ES-I3 (cell line): ENCODE results near the gene HACD2.

Source experiments
- H3K36me3 ChIP-seq: 2 replicates; pipeline ENCODE4 v1.6.1; 2013; ENCODE audit warnings: mild to moderate bottlenecking, low read length, control low read depth, moderate library complexity; ENCODE audit not compliant: insufficient read depth
- H3K4me1 ChIP-seq: 2 replicates; pipeline ENCODE4 v1.6.1; 2013; ENCODE audit warnings: mild to moderate bottlenecking, control low read depth, low read length; ENCODE audit not compliant: insufficient read depth
- H3K9ac ChIP-seq: 2 replicates; pipeline ENCODE4 v1.6.1; 2013; ENCODE audit warnings: low read depth, mild to moderate bottlenecking, low read length, moderate library complexity
- H3K9me3 ChIP-seq: 2 replicates; pipeline ENCODE4 v1.6.1; 2013; ENCODE audit warnings: mild to moderate bottlenecking, low read length, moderate library complexity; ENCODE audit not compliant: control insufficient read depth, insufficient read depth

HACD2 gene

GRCh38 chr3:123536153-123536895 is 48.5 kb downstream of the HACD2 start:
- H3K9ac ChIP-seq = no peak overlapping the region
- H3K36me3 ChIP-seq = no peaks in the 10 kb centered on the region
- no peaks in the 10 kb centered on the region for H3K4me1 ChIP-seq
- no peaks in the 10 kb centered on the region for H3K9me3 ChIP-seq

GRCh38 chr3:123535580-123535979 is 49.3 kb downstream of the HACD2 start:
- Histone ChIP-seq H3K4me1 (no peaks in the 10 kb centered on the region), H3K9ac (no peak overlapping the region), H3K9me3 (no peaks in the 10 kb centered on the region), H3K36me3 (no peaks in the 10 kb centered on the region)

- Histone ChIP-seq H3K9me3 (no peaks in the 10 kb centered on the region), H3K9ac (no peak overlapping the region), H3K4me1 (no peaks in the 10 kb centered on the region), H3K36me3 (no peaks in the 10 kb centered on the region)
Measured at GRCh38 chr3:123534264-123534663, 50.6 kb downstream of the HACD2 start.

- Histone ChIP-seq H3K4me1 (no peaks in the 10 kb centered on the region), H3K36me3 (no peaks in the 10 kb centered on the region), H3K9me3 (no peaks in the 10 kb centered on the region), H3K9ac (no peak overlapping the region)
Measured at GRCh38 chr3:123533554-123534159, 51.2 kb downstream of the HACD2 start.

- Histone ChIP-seq H3K9me3 (no peaks in the 10 kb centered on the region), H3K9ac (no peak overlapping the region), H3K4me1 (no peaks in the 10 kb centered on the region), H3K36me3 (no peaks in the 10 kb centered on the region)
Measured at GRCh38 chr3:123528130-123528529, 56.7 kb downstream of the HACD2 start.

GRCh38 chr3:123527046-123527445 is 57.8 kb downstream of the HACD2 start:
- no peaks in the 10 kb centered on the region for H3K9me3 ChIP-seq
- no peaks in the 10 kb centered on the region for H3K36me3 ChIP-seq
- H3K4me1 ChIP-seq = no peaks in the 10 kb centered on the region
- H3K9ac ChIP-seq = no peak overlapping the region

- H3K9ac ChIP-seq = no peak overlapping the region
- no peaks in the 10 kb centered on the region for H3K36me3 ChIP-seq
- no peaks in the 10 kb centered on the region for H3K9me3 ChIP-seq
- H3K4me1 ChIP-seq = no peaks in the 10 kb centered on the region
Measured at GRCh38 chr3:123526474-123526873, 58.4 kb downstream of the HACD2 start.

GRCh38 chr3:123525433-123525832 is 59.4 kb downstream of the HACD2 start:
- no peaks in the 10 kb centered on the region for H3K9me3 ChIP-seq
- no peak overlapping the region for H3K9ac ChIP-seq
- H3K36me3 ChIP-seq = no peaks in the 10 kb centered on the region
- H3K4me1 ChIP-seq = no peaks in the 10 kb centered on the region

- no peaks in the 10 kb centered on the region for H3K9me3 ChIP-seq
- no peaks in the 10 kb centered on the region for H3K36me3 ChIP-seq
- H3K9ac ChIP-seq = no peak overlapping the region
- H3K4me1 ChIP-seq = no peaks in the 10 kb centered on the region
Measured at GRCh38 chr3:123524981-123525380, 59.9 kb downstream of the HACD2 start.

- Histone ChIP-seq H3K36me3 (no peaks in the 10 kb centered on the region), H3K9me3 (no peaks in the 10 kb centered on the region), H3K9ac (no peak overlapping the region), H3K4me1 (no peaks in the 10 kb centered on the region)
Measured at GRCh38 chr3:123523023-123523412, 61.8 kb downstream of the HACD2 start.

- no peak overlapping the region for H3K9ac ChIP-seq
- no peaks in the 10 kb centered on the region for H3K4me1 ChIP-seq
- H3K9me3 ChIP-seq = no peaks in the 10 kb centered on the region
- no peaks in the 10 kb centered on the region for H3K36me3 ChIP-seq
Measured at GRCh38 chr3:123522320-123523022, 62.4 kb downstream of the HACD2 start.

- H3K4me1 ChIP-seq = no peaks in the 10 kb centered on the region
- no peak overlapping the region for H3K9ac ChIP-seq
- no peaks in the 10 kb centered on the region for H3K9me3 ChIP-seq
- H3K36me3 ChIP-seq = no peaks in the 10 kb centered on the region
Measured at GRCh38 chr3:123521179-123521969, 63.5 kb downstream of the HACD2 start.

- Histone ChIP-seq H3K36me3 (no peaks in the 10 kb centered on the region), H3K4me1 (no peaks in the 10 kb centered on the region), H3K9ac (no peak overlapping the region), H3K9me3 (no peaks in the 10 kb centered on the region)
Measured at GRCh38 chr3:123520656-123521055, 64.2 kb downstream of the HACD2 start.

GRCh38 chr3:123518892-123519485 is 65.9 kb downstream of the HACD2 start:
- Histone ChIP-seq H3K9ac (no peak overlapping the region), H3K4me1 (no peaks in the 10 kb centered on the region), H3K36me3 (no peaks in the 10 kb centered on the region), H3K9me3 (no peaks in the 10 kb centered on the region; the same call in 1 of the 2 replicates)
